Fibroblast of lung (primary cell): Measurements from ENCODE around the gene DNAI1. TPM values are rescaled to one million over a fixed set of nuclear protein-coding genes. Genes with fewer than 3 reads are reported as not detected.
"Not testable (repeated sequence)": the region's sequence is repeated elsewhere in the genome, so short reads cannot be mapped to it uniquely, and the experiment has no call there.

Experiments used
- DNase-seq, 2 donors: peaks; one replicate each; pipeline versions ENCODE4 v3.0.0 to v3.0.0-alpha.2; 2010; ENCODE audit warnings: low read depth in 2 of 2
- H2AFZ ChIP-seq: 2 replicates; pipeline ENCODE4 v1.5.1; 2012; ENCODE audit warnings: low read length, control low read depth, inconsistent platforms
- H3K27ac ChIP-seq: 2 replicates; pipeline ENCODE4 v1.5.1; 2011; ENCODE audit warnings: low read length, control low read depth; ENCODE audit not compliant: insufficient read depth
- H3K27me3 ChIP-seq: 2 replicates; pipeline ENCODE4 v1.5.1; 2011; ENCODE audit warnings: mild to moderate bottlenecking, low read length; ENCODE audit not compliant: control insufficient read depth, insufficient read depth
- H3K36me3 ChIP-seq: 2 replicates; pipeline ENCODE4 v1.5.1; 2011; ENCODE audit warnings: low read length; ENCODE audit not compliant: control insufficient read depth, insufficient read depth
- H3K4me1 ChIP-seq: 2 replicates; pipeline ENCODE4 v1.5.1; 2011; ENCODE audit warnings: low read length; ENCODE audit not compliant: control insufficient read depth, insufficient read depth; ENCODE audit errors: extremely low read depth
- H3K4me2 ChIP-seq: 2 replicates; pipeline ENCODE4 v1.5.1; 2011; ENCODE audit warnings: low read length, control low read depth; ENCODE audit not compliant: insufficient read depth; ENCODE audit errors: extremely low read depth
- H3K4me3 ChIP-seq, 4 experiments: fragments of 200-600 bp in 1 of 4; sonication (generic) in 1 of 4; replicated peaks in 1 of 4; 2 replicates each; pipeline ENCODE4 v1.5.1; 2011 to 2016; ENCODE audit warnings: low read length in 4 of 4, low read depth in 3 of 4, mild to moderate bottlenecking in 3 of 4, control low read depth in 2 of 4, inconsistent platforms in 1 of 4, mixed read lengths in 1 of 4; ENCODE audit not compliant: insufficient read depth in 1 of 4; ENCODE audit errors: control extremely low read depth in 1 of 4
- H3K79me2 ChIP-seq: 2 replicates; pipeline ENCODE4 v1.5.1; 2012; ENCODE audit warnings: mild to moderate bottlenecking, low read length, inconsistent platforms; ENCODE audit not compliant: control insufficient read depth, insufficient read depth
- H3K9ac ChIP-seq: 2 replicates; pipeline ENCODE4 v1.5.1; 2011; ENCODE audit warnings: mild to moderate bottlenecking, low read length, control low read depth; ENCODE audit not compliant: insufficient read depth
- H3K9me3 ChIP-seq: 2 replicates; pipeline ENCODE4 v1.5.1; 2012; ENCODE audit warnings: low read depth, low read length; ENCODE audit not compliant: control insufficient read depth, insufficient read depth
- H4K20me1 ChIP-seq: 2 replicates; pipeline ENCODE4 v1.5.1; 2011; ENCODE audit warnings: low read length; ENCODE audit not compliant: control insufficient read depth, insufficient read depth; ENCODE audit errors: extremely low read depth
- EZH2 ChIP-seq: IDR thresholded peaks from 2 replicates; pipeline ENCODE4 v1.5.1; 2012; ENCODE audit warnings: low read length, control low read depth, mild to moderate bottlenecking; ENCODE audit errors: missing control alignments
- polyA plus RNA-seq, 2 donors: library from polyadenylated mRNA; depleted of rRNA in 1 of 2; stranded (reverse) in 1 of 2; unstranded in 1 of 2; fragments of >200 nt; gene quantifications; 2 replicates each; pipeline ENCODE4 v1.2.1, GENCODE V29; 2011 to 2012; ENCODE audit warnings: missing spikeins in 1 of 2
- total RNA-seq: library from RNA; depleted of rRNA; stranded (reverse); fragments of >200 nt; gene quantifications from 2 replicates; pipeline ENCODE4 v1.2.1, GENCODE V29; 2014
- TF ChIP-seq, protein P1 (sequence below), 2 donors: IDR thresholded peaks in 1 of 2; conservative IDR thresholded peaks in 1 of 2; 1 replicate in 1 of 2; 2 replicates in 1 of 2; pipeline ENCODE4 v1.5.1; 2011 to 2012; ENCODE audit warnings: low read length in 2 of 2, control low read depth in 1 of 2, inconsistent platforms in 1 of 2, low read depth in 1 of 2, mild to moderate bottlenecking in 1 of 2

DNAI1 gene
- total and polyA plus RNA-seq, 2 donors (not counting 1 experiment from before 2014, with no cell fraction given) = not detected

DNA sequence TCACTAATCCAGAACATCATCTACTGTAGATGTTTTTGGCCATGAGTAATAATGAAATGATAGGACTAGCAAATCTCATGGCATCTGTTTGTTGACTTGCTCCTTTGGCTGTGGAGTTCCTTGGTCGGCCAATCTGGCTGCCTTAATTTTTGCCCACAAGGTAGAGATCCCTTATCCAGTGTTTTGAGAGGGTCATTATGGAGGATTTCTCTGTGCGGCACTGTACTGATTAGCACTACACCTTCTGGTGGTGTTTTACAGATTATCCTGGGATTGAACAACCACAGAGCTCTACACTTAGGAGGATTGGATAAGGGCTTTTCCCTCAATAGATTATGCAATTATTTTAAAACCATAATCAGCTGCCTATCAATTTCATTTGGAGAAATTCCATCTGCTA is 67.4 kb downstream of the DNAI1 start:
- Histone ChIP-seq H3K4me1 (no peaks in the 10 kb centered on the region), H3K36me3 (no peaks in the 10 kb centered on the region), H4K20me1 (no peaks in the 10 kb centered on the region), H3K79me2 (no peaks in the 10 kb centered on the region), H3K4me3 (no peak overlapping the region), H2AFZ (no peak overlapping the region), H3K27me3 (peaks cover 2% of the 10 kb centered on the region), H3K9me3 (no peaks in the 10 kb centered on the region), H3K27ac (no peak overlapping the region), H3K9ac (no peak overlapping the region), H3K4me2 (no peak overlapping the region)
- TF ChIP-seq, protein P1, sequence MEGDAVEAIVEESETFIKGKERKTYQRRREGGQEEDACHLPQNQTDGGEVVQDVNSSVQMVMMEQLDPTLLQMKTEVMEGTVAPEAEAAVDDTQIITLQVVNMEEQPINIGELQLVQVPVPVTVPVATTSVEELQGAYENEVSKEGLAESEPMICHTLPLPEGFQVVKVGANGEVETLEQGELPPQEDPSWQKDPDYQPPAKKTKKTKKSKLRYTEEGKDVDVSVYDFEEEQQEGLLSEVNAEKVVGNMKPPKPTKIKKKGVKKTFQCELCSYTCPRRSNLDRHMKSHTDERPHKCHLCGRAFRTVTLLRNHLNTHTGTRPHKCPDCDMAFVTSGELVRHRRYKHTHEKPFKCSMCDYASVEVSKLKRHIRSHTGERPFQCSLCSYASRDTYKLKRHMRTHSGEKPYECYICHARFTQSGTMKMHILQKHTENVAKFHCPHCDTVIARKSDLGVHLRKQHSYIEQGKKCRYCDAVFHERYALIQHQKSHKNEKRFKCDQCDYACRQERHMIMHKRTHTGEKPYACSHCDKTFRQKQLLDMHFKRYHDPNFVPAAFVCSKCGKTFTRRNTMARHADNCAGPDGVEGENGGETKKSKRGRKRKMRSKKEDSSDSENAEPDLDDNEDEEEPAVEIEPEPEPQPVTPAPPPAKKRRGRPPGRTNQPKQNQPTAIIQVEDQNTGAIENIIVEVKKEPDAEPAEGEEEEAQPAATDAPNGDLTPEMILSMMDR (conservative IDR thresholded peaks at IDR 0.05 in 1 of 2, IDR thresholded peaks at IDR 0.05 in 1 of 2; ENCODE audit: low read depth in 1 of 2, low read length in 2 of 2) = no peak
- TF ChIP-seq EZH2 = no peak
- DNase-seq = no peak

DNA sequence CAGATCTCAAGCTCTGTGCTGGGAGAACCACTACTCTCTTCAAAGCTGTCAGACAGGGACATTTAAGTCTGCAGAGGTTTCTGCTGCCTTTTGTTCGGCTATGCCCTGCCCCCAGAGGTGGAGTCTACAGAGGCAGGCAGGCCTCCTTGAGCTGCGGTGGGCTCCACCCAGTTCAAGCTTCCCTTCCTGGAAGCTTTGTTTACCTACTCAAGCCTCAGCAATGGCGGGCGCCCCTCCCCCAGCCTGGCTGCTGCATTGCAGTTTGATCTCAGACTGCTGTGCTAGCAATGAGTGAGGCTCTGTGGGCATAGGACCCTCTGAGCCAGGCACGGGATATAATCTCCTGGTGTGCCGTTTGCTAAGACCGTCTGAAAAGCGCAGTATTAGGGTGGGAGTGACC is 73.4 kb downstream of the DNAI1 start:
- H3K79me2 ChIP-seq, H3K4me2 ChIP-seq, H3K27me3 ChIP-seq, H3K36me3 ChIP-seq, H3K9me3 ChIP-seq, H3K4me1 ChIP-seq, H3K27ac ChIP-seq, DNase-seq, H2AFZ ChIP-seq, H3K9ac ChIP-seq, H3K4me3 ChIP-seq, H4K20me1 ChIP-seq: not testable (repeated sequence)

DNA sequence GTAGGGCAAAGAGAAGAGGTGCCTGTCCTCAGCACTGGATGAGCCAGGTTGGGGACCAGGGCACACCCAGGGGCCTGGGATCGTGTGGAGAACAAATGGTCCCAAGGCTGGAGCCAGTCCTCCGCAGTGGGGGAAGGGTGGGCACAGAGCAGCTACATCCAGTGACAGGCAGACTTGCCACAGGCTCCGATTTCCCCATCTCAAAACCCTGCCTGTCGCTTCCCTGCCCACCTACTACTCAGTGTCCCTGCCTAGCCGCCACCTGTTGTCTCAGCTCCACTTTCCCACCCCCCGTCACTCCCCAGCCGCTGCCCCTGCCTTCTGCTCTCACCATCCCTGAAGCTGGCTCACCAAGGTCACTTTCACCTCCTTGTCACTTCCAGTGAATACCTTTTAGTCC is 78.1 kb downstream of the DNAI1 start:
- Histone ChIP-seq H4K20me1 (no peaks in the 10 kb centered on the region), H3K9me3 (no peaks in the 10 kb centered on the region), H3K79me2 (no peaks in the 10 kb centered on the region), H3K27ac (no peak overlapping the region), H3K4me1 (no peaks in the 10 kb centered on the region), H3K27me3 (peaks cover 7% of the 10 kb centered on the region), H3K9ac (no peak overlapping the region), H3K4me2 (no peak overlapping the region), H3K36me3 (no peaks in the 10 kb centered on the region), H2AFZ (no peak overlapping the region), H3K4me3 (no peak overlapping the region)
- TF ChIP-seq, protein P1 (conservative IDR thresholded peaks at IDR 0.05 in 1 of 2, IDR thresholded peaks at IDR 0.05 in 1 of 2; ENCODE audit: low read depth in 1 of 2, low read length in 2 of 2) = no peak
- TF ChIP-seq EZH2 = no peak
- no peak for DNase-seq
